Central memory CD8-positive, alpha-beta T cell (primary cell): ENCODE data around the gene BMPR1A.
A peak's percentile ranks its signal among the peaks of the same experiment; 100 is the strongest.

Source experiments
- ATAC-seq: fragments of 150-1000 bp; cut with Tn5 transposase; replicated peaks from 2 replicates; pipeline ENCODE4 v1.10.0; 2022; ENCODE audit warnings: mild to moderate bottlenecking, moderate FRiP score, moderate number of reproducible peaks; ENCODE audit not compliant: poor library complexity, severe bottlenecking; ENCODE audit errors: extremely low read depth
- DNase-seq, 2 donors: peaks; one replicate each; pipeline ENCODE4 v3.0.0; 2021; ENCODE audit warnings: low spot score in 2 of 2
- H3K27ac Mint-ChIP-seq: one replicate; pipeline ENCODE4 v1.8.0; 2022; ENCODE audit warnings: low read depth, mild to moderate bottlenecking, moderate library complexity, mixed read lengths
- H3K27me3 Mint-ChIP-seq: one replicate; pipeline ENCODE4 v1.8.0; 2022; ENCODE audit warnings: mixed read lengths
- H3K36me3 Mint-ChIP-seq: one replicate; pipeline ENCODE4 v1.8.0; 2022; ENCODE audit warnings: mild to moderate bottlenecking, moderate library complexity, mixed read lengths; ENCODE audit not compliant: insufficient read depth
- H3K4me1 Mint-ChIP-seq: one replicate; pipeline ENCODE4 v1.8.0; 2022; ENCODE audit warnings: mixed read lengths
- H3K4me3 Mint-ChIP-seq: one replicate; pipeline ENCODE4 v1.8.0; 2022; ENCODE audit warnings: mild to moderate bottlenecking, moderate library complexity, mixed read lengths
- H3K9me3 Mint-ChIP-seq: one replicate; pipeline ENCODE4 v1.8.0; 2022; ENCODE audit warnings: mixed read lengths

Gene BMPR1A

DNA sequence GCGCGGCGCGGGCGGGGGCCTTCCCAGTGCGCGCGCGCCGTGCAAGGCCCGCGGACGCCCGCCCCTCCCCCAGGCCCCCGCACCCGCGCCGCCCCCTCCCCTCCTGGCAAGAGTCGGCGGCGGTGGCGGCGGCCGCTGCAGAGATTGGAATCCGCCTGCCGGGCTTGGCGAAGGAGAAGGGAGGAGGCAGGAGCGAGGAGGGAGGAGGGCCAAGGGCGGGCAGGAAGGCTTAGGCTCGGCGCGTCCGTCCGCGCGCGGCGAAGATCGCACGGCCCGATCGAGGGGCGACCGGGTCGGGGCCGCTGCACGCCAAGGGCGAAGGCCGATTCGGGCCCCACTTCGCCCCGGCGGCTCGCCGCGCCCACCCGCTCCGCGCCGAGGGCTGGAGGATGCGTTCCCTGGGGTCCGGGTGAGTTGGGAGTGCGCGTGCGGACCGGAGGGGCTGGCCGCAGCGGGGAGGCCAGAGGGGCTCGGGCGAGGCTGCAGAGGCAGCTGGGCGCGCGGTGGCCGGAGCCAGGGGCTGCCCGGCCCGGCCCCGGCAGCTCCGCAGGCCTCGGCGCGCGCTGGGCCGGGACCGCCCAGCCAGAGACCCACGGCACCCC lies at the start of gene BMPR1A:
Gene BMPR1A (plus strand): TSS at position 109 of the 602 bp plus-strand sequence. CDS start 119,400 bp downstream, outside the sequence.
- no peaks in the 10 kb centered on the region for H3K9me3 Mint-ChIP-seq
- peaks cover 45% of the 10 kb centered on the region for H3K4me1 Mint-ChIP-seq
- peaks cover 4% of the 10 kb centered on the region for H3K36me3 Mint-ChIP-seq
- H3K27me3 Mint-ChIP-seq: no peaks in the 10 kb centered on the region
- DNase-seq (no peak), ATAC-seq (peak; percentile 69)
- H3K4me3 Mint-ChIP-seq: peak within 1 kb of the TSS; percentile 85
- H3K27ac Mint-ChIP-seq: peak within 1 kb of the TSS; percentile 65

DNA sequence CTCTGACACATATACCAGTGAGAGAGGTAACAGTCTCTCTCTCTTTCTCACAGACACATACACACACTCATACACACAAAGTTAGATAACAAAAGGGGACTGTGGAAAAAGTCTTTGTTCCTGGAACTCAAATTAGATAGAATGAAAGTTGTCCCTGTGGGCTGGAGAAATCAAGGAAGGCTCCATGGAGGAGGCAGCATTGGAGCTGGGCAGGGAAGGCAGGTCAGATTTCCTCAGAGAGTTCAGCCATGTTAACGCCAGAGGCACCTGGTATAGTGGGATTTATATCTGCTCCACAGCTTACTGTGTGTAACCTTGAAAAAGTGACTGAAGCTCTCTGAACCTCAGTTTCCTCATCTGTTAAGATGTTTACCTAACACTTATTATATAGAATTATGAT lies 49.4 kb upstream of the BMPR1A start:
- peaks cover 9% of the 10 kb centered on the region for H3K36me3 Mint-ChIP-seq
- no peak for ATAC-seq

DNA sequence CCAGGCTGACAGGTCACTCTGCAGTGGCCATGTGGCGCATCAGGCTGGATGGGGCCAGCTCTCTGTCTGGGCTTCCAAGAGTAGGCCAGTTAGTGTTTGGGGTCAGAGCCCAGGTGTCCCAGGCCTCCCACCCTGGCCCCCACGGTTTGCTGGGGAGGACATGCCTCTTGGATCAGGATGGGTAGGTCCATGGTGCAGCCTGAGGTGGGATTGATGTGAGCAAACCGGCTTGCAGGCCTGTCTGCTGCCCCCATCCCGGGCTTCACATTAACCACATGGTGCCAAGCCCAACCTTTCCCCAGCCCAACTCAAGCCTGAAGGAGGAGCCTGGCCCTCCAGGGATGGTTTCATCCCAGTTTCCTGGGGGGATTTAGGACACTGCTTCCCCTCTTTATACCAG lies 48.9 kb upstream of the BMPR1A start:
- Mint-ChIP-seq H3K4me3 (no peak overlapping the region), H3K27ac (no peak overlapping the region)

More for the DNA sequence above, 49.4 kb upstream of the BMPR1A start:
- no peak for DNase-seq
- Mint-ChIP-seq H3K27me3 (no peaks in the 10 kb centered on the region), H3K4me3 (no peak overlapping the region), H3K4me1 (peaks cover 14% of the 10 kb centered on the region), H3K9me3 (no peaks in the 10 kb centered on the region), H3K27ac (no peak overlapping the region)

DNA sequence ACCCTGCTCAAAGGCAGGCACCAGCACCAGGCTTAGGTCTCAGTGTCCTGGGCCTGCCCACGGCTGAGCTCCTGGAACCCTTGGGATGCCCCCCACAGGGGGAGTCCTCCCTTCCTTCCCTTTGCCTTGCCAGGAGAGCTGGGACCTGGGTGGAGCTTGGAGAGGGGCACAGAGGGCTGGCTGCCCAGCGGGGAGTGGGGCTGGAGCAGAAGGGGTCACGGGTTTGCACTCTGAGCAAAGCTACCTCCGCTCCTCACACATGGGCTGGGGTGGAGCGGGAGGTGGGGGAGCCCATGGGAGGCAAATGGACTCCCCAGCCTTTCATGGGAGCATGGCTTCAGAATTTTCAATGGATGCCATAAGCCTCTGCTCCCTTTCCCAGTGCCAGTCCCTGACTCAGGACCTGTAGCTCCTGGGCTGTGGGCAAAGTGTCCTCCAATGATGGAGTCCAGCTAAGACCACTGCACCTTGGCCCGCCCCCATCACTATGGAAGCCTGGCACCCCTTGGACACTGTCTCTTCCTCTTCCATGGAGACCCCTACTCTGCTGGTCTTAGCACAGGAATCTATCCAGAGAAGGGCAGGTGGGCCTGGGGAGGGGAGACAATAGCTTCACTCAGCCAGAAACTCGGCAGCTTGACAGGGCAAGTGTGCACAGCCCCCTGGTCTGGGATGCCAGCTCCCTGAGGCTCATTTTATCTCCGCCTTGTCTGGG lies 48.2 kb upstream of the BMPR1A start:
- Mint-ChIP-seq H3K36me3 (peaks cover 12% of the 10 kb centered on the region), H3K27me3 (no peaks in the 10 kb centered on the region), H3K4me3 (no peak overlapping the region), H3K4me1 (peaks cover 18% of the 10 kb centered on the region), H3K9me3 (no peaks in the 10 kb centered on the region), H3K27ac (no peak overlapping the region)
- no peak for ATAC-seq
- DNase-seq: no peak

More for the DNA sequence above, 48.9 kb upstream of the BMPR1A start:
- peaks cover 11% of the 10 kb centered on the region for H3K36me3 Mint-ChIP-seq
- no peaks in the 10 kb centered on the region for H3K9me3 Mint-ChIP-seq
- no peak for DNase-seq
- H3K27me3 Mint-ChIP-seq: no peaks in the 10 kb centered on the region
- H3K4me1 Mint-ChIP-seq: peaks cover 18% of the 10 kb centered on the region
- no peak for ATAC-seq

DNA sequence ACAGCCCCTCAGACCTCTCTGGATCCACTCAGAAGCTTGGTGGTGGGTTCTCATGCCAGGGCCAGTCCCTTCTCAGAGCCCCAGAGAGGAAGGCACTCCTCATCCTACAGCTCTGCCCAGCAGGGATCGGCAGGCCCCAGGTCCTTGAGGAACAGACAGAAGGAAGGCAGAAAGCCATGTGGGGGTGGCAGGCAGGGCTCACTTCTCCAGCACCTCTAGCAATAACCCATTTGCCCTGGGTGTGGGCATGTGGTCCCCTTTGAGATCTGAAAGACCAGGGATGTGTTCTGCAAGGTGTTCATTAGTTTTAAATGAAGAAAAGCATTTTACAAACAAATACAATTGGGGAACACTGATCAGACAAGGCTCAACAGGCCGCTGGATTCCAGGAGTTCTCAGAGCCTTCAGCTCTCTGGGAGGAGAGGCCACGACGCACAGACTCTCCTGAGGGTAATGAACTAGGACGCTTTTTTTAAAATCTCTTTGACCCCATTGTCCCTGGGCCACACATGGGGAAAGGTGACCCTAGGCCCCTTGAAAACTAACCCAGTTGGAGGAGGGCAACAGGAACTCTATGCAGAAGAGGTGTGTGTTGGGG lies 47.5 kb upstream of the BMPR1A start:
- ATAC-seq (no peak), DNase-seq (no peak)
- no peak overlapping the region for H3K27ac Mint-ChIP-seq
- H3K4me3 Mint-ChIP-seq: no peak overlapping the region
- peaks cover 12% of the 10 kb centered on the region for H3K36me3 Mint-ChIP-seq
- peaks cover 18% of the 10 kb centered on the region for H3K4me1 Mint-ChIP-seq
- H3K27me3 Mint-ChIP-seq: no peaks in the 10 kb centered on the region
- H3K9me3 Mint-ChIP-seq: no peaks in the 10 kb centered on the region

DNA sequence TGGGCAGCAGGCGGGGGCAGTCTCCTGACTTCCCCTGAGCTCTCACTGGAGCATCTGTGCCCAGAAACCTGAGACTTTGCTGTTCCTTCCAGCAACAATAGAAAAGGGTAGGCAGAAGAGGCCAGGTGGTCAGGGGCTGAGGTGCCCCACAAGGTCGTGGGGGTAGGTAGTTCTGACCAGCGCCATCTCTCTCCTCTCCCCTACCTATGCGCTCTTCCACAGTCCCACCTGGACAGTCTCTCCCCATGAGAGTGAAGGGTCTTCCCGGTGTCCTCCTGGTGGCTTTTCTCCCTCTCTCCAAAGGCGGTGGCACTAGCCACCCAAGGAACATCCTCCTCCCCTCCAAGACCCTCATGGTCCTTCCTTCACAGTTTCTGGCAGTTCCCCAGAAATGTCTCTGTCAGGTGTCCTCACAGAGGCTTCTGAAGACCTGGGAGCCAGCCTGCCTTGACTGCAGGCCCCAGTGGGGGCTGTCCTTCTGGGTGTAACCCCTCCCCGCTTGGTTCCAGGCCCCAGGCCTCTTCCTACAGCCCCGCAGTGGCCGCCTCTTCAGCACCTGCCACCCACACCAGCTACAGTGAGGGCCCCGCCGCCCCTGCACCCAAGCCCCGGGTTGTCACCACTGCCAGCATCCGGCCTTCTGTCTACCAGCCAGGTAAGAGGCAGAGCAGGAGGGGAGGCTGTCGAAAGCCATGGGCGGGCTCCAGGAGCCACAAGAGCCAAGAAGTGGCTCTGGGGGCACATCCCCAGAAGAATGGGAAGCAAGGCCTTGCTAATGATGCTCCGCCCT lies 46.8 kb upstream of the BMPR1A start:
- Mint-ChIP-seq H3K4me3 (peak overlapping the region; percentile 79), H3K9me3 (no peaks in the 10 kb centered on the region), H3K36me3 (peaks cover 12% of the 10 kb centered on the region), H3K27ac (peak overlapping the region; percentile 97), H3K4me1 (peaks cover 18% of the 10 kb centered on the region), H3K27me3 (no peaks in the 10 kb centered on the region)
- no peak for DNase-seq
- ATAC-seq: no peak

DNA sequence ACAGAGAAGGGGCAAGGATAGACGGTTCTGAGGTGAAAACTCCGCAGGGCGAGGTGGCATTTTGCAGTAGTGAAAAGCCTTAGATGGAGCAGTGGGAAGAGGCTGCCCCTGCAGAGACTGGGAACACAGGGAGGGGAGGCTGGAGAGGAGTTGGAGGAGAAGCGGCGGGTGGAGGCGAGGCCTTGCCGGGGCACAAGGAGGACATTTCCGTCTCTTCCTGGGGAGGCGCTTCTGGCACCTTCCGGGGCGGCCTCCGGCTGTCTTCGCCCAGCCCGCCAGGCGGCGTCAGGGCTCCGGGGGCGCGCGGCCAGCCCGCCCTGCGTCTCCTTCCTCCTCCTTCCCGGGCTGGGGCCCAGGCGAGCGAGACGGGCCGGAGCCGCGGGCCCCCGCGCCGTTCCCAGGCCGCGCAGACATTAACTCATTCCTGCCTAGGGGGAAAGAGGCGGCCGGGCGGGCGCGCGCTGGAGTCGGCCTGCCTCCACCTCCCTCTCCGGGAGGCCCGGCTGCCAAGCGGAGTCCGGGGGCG lies 45.4 kb upstream of the BMPR1A start:
- H3K27ac Mint-ChIP-seq: peak overlapping the region; percentile 97
- ATAC-seq: peak; percentile 89
- H3K4me1 Mint-ChIP-seq: peaks cover 18% of the 10 kb centered on the region
- H3K4me3 Mint-ChIP-seq: peak overlapping the region; percentile 79
- no peaks in the 10 kb centered on the region for H3K27me3 Mint-ChIP-seq
- H3K36me3 Mint-ChIP-seq: peaks cover 12% of the 10 kb centered on the region
- peak; percentile 72 to 78 for DNase-seq
- H3K9me3 Mint-ChIP-seq: no peaks in the 10 kb centered on the region

DNA sequence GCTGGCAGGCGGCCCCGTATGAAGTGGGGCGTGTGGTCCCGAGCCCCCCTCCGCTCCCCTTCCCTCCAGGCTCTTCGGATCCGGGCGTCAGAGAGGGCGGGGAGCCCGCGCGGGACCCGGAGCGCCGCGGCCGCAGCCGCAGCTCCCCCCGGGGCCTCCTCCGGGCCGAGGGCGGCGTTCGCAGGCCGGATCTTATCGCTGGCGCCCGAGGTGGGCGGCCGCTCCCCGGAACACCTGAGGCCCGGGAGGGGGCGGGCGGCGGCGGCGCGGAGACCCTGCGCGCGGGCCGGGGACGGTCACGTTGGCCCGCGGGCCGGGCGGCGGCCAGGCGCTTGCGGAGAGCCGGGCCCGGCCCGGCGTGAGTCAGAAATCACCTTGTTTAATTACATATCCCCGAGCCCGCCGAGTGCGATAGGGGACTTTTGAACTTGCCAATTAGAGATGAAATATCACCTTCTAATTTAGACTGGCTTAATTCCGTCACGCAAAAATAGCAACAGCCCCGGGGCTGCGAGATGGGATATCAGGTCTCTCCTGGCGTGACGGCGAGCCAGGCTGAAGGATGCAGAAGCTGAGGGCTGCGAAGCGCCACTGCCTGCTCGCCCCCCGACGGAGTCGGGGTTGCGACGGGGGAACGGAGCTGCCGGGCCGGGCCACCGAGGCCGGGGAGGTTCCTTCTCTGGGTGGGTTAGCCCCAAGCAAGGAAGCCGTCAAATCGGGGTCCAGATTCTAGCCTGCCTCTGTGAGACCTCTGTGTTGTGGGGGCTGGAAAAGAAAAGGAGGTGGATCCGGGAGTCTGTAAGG lies 44.7 kb upstream of the BMPR1A start:
- ATAC-seq (peak; percentile 53), DNase-seq (peak; percentile 22 to 41)
- Mint-ChIP-seq H3K4me3 (peak overlapping the region; percentile 79), H3K9me3 (no peaks in the 10 kb centered on the region), H3K36me3 (peaks cover 11% of the 10 kb centered on the region), H3K4me1 (peaks cover 18% of the 10 kb centered on the region), H3K27me3 (no peaks in the 10 kb centered on the region), H3K27ac (peak overlapping the region; percentile 91)

DNA sequence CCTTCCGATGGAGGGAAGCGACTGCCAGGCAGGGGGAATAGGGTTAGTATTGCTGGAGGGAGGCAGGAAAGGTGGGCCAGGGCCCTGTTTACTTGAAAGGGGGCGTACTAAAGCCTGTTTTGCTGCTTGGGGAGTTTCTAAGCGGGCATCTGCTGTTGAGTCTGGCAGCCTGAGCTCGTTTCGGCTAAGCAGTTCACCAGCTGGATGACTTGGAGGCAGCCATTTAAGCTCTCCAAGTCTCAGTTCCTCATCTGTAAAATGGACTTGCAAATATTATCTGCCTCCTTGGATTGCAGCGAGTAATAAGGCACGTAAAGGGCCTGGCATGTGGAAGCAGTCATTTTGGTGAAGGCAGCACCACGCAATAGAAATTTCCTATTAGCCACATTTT lies 44.1 kb upstream of the BMPR1A start:
- ATAC-seq (no peak), DNase-seq (no peak)
- Mint-ChIP-seq H3K4me1 (peaks cover 18% of the 10 kb centered on the region), H3K9me3 (no peaks in the 10 kb centered on the region), H3K27me3 (no peaks in the 10 kb centered on the region), H3K27ac (peak overlapping the region; percentile 91), H3K36me3 (peaks cover 8% of the 10 kb centered on the region), H3K4me3 (peak overlapping the region; percentile 79)

DNA sequence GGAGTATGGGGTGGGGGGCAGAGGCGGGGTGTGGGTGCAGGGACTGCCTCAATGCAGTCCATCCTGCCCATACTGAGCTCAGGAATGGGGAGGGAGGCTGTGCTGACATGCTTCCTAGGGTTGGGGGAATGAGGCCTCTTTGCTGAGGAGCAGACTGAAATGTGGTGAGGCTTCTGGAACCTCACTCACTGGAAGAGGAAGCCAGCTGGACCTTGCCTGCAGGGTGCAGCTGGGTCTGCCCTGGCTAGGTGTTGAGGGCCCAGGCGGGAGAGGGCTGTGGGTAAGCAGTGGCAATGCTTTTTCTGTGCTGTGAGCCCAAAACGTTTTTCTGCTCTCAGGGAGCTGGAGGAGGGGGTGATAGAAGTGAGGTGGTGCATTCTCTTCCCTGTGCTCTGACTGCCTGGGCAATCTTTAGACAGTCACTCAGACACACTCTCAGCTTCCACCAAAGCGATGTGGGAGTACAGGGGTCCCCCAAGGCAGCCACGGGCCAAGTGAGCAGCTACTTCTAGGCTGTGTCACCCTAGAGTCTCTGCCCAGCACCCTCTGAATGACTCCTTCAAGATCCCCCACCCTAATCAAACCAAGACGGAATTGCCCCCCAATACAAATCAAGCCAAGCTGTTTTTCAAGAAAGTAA lies 41.1 kb upstream of the BMPR1A start:
- Mint-ChIP-seq H3K4me1 (peaks cover 13% of the 10 kb centered on the region), H3K27ac (no peak overlapping the region), H3K9me3 (no peaks in the 10 kb centered on the region), H3K4me3 (no peak overlapping the region), H3K36me3 (peaks cover 8% of the 10 kb centered on the region), H3K27me3 (peaks cover 3% of the 10 kb centered on the region)
- DNase-seq: no peak
- no peak for ATAC-seq

DNA sequence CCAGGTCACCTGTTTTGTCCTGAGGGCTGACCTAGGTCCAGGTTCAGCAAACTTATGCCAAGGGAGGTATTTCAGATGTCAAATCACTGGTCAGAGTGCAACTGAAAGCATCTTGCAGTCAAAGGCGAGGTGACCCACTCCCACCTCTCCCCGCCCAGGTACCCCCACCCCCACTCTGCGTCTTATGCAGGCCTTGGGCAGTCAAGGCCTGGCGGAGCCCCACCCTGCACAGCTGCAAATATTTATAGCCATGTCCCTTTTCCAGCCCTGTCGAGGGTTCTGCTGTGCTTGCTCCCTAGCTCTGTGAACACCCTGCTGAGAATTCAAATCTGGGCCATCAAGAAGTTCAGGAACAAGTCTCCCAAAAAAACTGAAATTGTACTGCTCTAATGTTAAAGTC lies 40.6 kb upstream of the BMPR1A start:
- Mint-ChIP-seq H3K9me3 (no peaks in the 10 kb centered on the region), H3K4me3 (no peak overlapping the region), H3K36me3 (peaks cover 7% of the 10 kb centered on the region)

More for the DNA sequence above, 40.6 kb upstream of the BMPR1A start:
- peaks cover 9% of the 10 kb centered on the region for H3K4me1 Mint-ChIP-seq
- no peak overlapping the region for H3K27ac Mint-ChIP-seq
- peaks cover 8% of the 10 kb centered on the region for H3K27me3 Mint-ChIP-seq
- DNase-seq: no peak
- ATAC-seq: no peak
